ENCODE data around the gene CES4A.
"Not testable (repeated sequence)": the region's sequence is repeated elsewhere in the genome, so short reads cannot be mapped to it uniquely, and the experiment has no call there.

The CES4A gene

GRCh38 chr16:66993558-66993957 is 5.2 kb downstream of the CES4A start:
- DNase-seq: not testable (repeated sequence)

GRCh38 chr16:66996324-66996982 is 8.1 kb downstream of the CES4A start:
- no peak for DNase-seq

- DNase-seq: no peak
Observed at GRCh38 chr16:66996983-66997358, 8.6 kb downstream of the CES4A start.

GRCh38 chr16:67000384-67001351 is 12.3 kb downstream of the CES4A start:
- DNase-seq: peak; percentile 7 to 13

GRCh38 chr16:67001726-67002125 is 13.3 kb downstream of the CES4A start:
- no peak for DNase-seq

- DNase-seq: no peak
Observed at GRCh38 chr16:67006930-67007658, 18.7 kb downstream of the CES4A start.

- DNase-seq: no peak
Observed at GRCh38 chr16:67009158-67009557, 20.8 kb downstream of the CES4A start.

- no peak for DNase-seq
Observed at GRCh38 chr16:67011274-67011673, 22.9 kb downstream of the CES4A start.

GRCh38 chr16:67013233-67013822 is 24.9 kb downstream of the CES4A start:
- DNase-seq: no peak

GRCh38 chr16:67013823-67014633 is 25.6 kb downstream of the CES4A start:
- DNase-seq: peak in 1 of 2 experiments; percentile 4

GRCh38 chr16:67014634-67015312 is 26.4 kb downstream of the CES4A start:
- no peak for DNase-seq

- DNase-seq: no peak
Observed at GRCh38 chr16:67015313-67015731, 26.9 kb downstream of the CES4A start.

- DNase-seq: no peak
Observed at GRCh38 chr16:67016143-67016542, 27.8 kb downstream of the CES4A start.

GRCh38 chr16:67016681-67017420 is 28.5 kb downstream of the CES4A start:
- no peak for DNase-seq

GRCh38 chr16:67017421-67017750 is 29.0 kb downstream of the CES4A start:
- no peak for DNase-seq

- DNase-seq: peak; percentile 55 to 77
Observed at GRCh38 chr16:67017810-67018488, 29.6 kb downstream of the CES4A start.

GRCh38 chr16:67019171-67019570 is 30.8 kb downstream of the CES4A start:
- no peak for DNase-seq

- no peak for DNase-seq
Observed at GRCh38 chr16:67021321-67021720, 32.9 kb downstream of the CES4A start.

GRCh38 chr16:67022531-67023214 is 34.3 kb downstream of the CES4A start:
- no peak for DNase-seq

- no peak for DNase-seq
Observed at GRCh38 chr16:67023689-67024088, 35.3 kb downstream of the CES4A start.
